ENCODE data around the gene INO80E. TPM values are rescaled to one million over a fixed set of nuclear protein-coding genes. Genes with fewer than 3 reads are reported as not detected.

INO80E gene
- total RNA-seq, 1 donor from 2014 or later: 58.4 TPM

DNA sequence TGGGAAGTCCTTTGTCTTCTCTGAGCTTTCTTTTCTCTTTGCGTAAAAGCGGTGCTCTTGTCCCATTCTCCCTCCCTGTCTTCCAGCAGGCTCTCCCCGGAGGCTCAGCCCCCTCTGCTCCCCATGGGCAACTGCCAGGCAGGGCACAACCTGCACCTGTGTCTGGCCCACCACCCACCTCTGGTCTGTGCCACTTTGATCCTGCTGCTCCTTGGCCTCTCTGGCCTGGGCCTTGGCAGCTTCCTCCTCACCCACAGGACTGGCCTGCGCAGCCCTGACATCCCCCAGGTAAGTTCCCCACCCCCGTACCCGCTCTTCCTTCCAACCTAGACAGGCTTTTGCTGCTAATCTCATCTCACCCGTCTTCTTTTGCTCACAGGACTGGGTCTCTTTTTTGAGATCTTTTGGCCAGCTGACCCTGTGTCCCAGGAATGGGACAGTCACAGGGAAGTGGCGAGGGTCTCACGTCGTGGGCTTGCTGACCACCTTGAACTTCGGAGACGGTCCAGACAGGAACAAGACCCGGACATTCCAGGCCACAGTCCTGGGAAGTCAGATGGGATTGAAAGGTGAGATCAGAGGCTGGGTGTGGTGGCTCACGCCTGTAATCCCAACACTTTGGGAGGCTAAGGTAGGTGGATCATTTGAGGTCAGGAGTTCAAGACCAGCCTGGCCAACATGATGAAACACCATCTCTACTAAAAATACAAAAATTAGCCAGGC lies 32.9 kb upstream of the INO80E start:
- H3K27me3 ChIP-seq (ENCODE audit: low read depth): no peaks in the 10 kb centered on the region
- H3K4me3 ChIP-seq: peak overlapping the region; percentile 64
- ATAC-seq (no peak), DNase-seq (no peak)
- H3K36me3 ChIP-seq: peaks cover 14% of the 10 kb centered on the region
- TF ChIP-seq, protein P1, sequence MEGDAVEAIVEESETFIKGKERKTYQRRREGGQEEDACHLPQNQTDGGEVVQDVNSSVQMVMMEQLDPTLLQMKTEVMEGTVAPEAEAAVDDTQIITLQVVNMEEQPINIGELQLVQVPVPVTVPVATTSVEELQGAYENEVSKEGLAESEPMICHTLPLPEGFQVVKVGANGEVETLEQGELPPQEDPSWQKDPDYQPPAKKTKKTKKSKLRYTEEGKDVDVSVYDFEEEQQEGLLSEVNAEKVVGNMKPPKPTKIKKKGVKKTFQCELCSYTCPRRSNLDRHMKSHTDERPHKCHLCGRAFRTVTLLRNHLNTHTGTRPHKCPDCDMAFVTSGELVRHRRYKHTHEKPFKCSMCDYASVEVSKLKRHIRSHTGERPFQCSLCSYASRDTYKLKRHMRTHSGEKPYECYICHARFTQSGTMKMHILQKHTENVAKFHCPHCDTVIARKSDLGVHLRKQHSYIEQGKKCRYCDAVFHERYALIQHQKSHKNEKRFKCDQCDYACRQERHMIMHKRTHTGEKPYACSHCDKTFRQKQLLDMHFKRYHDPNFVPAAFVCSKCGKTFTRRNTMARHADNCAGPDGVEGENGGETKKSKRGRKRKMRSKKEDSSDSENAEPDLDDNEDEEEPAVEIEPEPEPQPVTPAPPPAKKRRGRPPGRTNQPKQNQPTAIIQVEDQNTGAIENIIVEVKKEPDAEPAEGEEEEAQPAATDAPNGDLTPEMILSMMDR (IDR thresholded peaks at IDR 0.05): no peak
- peak overlapping the region; percentile 90 for H3K27ac ChIP-seq
- intact Hi-C loops (cut with DNase I): no loop called here
- no peaks in the 10 kb centered on the region for H3K9me3 ChIP-seq
- H3K4me1 ChIP-seq: peaks cover 18% of the 10 kb centered on the region

DNA sequence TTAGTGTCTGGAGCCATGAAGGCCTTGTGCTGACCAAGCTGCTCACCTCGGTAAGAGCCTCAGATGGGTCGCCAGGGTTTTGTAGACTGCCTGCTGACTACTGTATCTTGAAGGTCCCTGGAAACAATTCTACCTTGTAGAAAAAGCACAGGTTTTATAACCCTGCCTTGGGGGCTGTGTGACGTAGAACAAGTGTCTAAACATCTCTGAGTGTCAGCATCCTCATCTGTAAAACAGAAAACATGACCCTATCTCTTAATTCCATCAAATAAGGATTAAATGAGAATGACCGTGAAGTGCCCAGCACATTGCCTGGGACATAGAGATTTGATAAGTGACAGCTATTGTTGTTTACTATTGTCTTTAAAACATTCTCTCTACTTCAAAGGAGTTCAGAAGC lies 27.8 kb upstream of the INO80E start:
- no peaks in the 10 kb centered on the region for H3K27me3 ChIP-seq (ENCODE audit: low read depth)
- peaks cover 7% of the 10 kb centered on the region for H3K4me1 ChIP-seq
- no peak overlapping the region for H3K27ac ChIP-seq
- no peak for DNase-seq
- H3K9me3 ChIP-seq: no peaks in the 10 kb centered on the region
- peaks cover 55% of the 10 kb centered on the region for H3K36me3 ChIP-seq
- intact Hi-C loops (cut with DNase I): no loop called here
- no peak overlapping the region for H3K4me3 ChIP-seq
- TF ChIP-seq, protein P1 (IDR thresholded peaks at IDR 0.05): no peak
- no peak for ATAC-seq

DNA sequence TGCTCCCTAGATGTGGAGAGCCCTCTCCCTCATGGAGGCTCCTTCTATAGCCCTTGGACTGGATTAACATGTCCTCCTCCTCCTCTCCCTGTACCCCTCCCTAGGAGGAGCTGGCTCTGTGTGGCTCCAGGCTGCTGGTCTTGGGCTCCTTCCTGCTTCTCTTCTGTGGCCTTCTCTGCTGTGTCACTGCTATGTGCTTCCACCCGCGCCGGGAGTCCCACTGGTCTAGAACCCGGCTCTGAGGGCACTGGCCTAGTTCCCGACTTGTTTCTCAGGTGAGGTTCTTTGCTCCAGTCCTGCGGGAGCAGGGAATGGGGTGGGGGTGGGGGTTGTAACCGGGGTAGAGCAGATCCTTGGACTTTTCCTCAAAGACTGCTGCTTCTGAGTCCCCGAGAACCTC lies 24.7 kb upstream of the INO80E start:
- Histone ChIP-seq H3K9me3 (no peaks in the 10 kb centered on the region), H3K4me1 (peaks cover 21% of the 10 kb centered on the region), H3K27ac (no peak overlapping the region), H3K27me3 (ENCODE audit: low read depth) (no peaks in the 10 kb centered on the region), H3K4me3 (no peak overlapping the region), H3K36me3 (peaks cover 55% of the 10 kb centered on the region)
- intact Hi-C loops (cut with DNase I): no loop called here
- TF ChIP-seq, protein P1 (IDR thresholded peaks at IDR 0.05): no peak
- peak; percentile 28 for DNase-seq
- ATAC-seq: no peak

DNA sequence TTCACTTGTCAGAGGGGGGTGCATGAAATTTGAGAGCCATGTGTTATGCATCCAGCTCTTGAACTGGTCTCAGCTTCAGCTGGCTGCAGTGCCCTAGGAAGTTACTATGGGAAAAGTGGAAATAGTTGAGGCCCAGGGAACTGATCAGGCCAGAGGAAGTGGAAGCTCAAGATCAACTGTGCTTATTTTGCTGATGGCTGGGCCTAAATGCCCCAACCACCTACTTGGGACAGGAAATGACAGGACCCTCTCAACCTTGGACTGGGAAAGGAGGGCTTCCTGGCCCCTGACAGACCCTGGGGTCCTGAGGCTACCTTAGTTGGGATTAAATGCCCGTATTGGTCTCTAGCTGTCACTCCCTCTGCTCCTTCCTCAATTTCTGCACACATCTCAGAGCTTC lies 23.5 kb upstream of the INO80E start:
- TF ChIP-seq, protein P1 (IDR thresholded peaks at IDR 0.05): no peak
- Histone ChIP-seq H3K4me1 (peaks cover 28% of the 10 kb centered on the region), H3K27ac (no peak overlapping the region), H3K36me3 (peaks cover 51% of the 10 kb centered on the region), H3K9me3 (no peaks in the 10 kb centered on the region), H3K27me3 (ENCODE audit: low read depth) (no peaks in the 10 kb centered on the region), H3K4me3 (no peak overlapping the region)
- ATAC-seq (no peak), DNase-seq (no peak)
- intact Hi-C loops (cut with DNase I): no loop called here

DNA sequence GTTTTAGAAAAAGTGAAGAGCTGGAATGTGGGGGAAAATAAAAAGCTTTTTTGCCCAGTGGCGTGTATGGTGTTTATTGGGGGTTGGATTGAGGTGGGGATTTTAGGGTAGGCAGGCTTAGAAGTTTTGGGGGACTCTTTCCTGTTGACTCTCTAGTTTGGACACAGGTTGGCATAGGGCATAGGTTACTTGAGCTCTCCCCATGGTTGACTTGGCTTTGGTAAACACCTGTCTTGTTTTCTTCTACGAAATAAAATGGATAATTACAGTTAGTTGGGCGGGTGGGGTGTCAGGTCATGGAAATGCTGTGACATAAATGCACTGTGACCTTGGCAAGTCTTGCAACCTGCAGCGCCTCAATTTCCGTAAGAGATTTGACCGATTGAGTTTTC lies 23.1 kb upstream of the INO80E start:
- intact Hi-C loops (cut with DNase I): no loop called here
- Histone ChIP-seq H3K4me3 (peak overlapping the region; percentile 99), H3K27me3 (ENCODE audit: low read depth) (no peaks in the 10 kb centered on the region), H3K27ac (peak overlapping the region; percentile 91), H3K9me3 (no peaks in the 10 kb centered on the region), H3K36me3 (peaks cover 51% of the 10 kb centered on the region), H3K4me1 (peaks cover 28% of the 10 kb centered on the region)
- DNase-seq (no peak), ATAC-seq (no peak)
- TF ChIP-seq, protein P1 (IDR thresholded peaks at IDR 0.05): no peak
